SU-DHL-6 (cell line): ENCODE results near the gene HSD11B2.

ENCODE experiments used
- EZH2phosphoT487 ChIP-seq: fragments of 200-600 bp; sonication (generic), shearing (Covaris generic); conservative IDR thresholded peaks from 2 replicates; pipeline ENCODE4 v1.6.1; 2018; ENCODE audit warnings: mild to moderate bottlenecking, antibody characterized with exemption, low read length, moderate library complexity, mixed read lengths
- TF ChIP-seq, protein P1 (sequence below): fragments of 200-600 bp; sonication (generic); IDR thresholded peaks from one replicate; pipeline ENCODE4 v1.5.1; 2017; ENCODE audit warnings: antibody characterized with exemption, mild to moderate bottlenecking, low read length, moderate library complexity; ENCODE audit not compliant: insufficient read depth, poor library complexity, severe bottlenecking

DNA sequence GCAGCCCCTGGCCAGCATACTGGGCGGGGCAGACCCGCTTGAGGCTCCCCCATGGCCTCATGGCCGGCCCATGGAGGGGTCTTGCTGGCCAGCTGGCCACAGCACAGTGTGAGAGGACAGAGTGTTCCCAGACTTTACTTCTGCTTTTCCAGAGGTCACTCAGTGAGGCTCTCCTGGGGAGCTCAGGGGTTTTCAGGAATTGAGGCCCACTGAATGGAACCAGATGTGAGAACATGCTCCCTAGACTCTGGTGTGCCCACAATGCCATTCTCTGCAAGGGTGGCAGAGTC lies 28.9 kb downstream of the HSD11B2 start:
- TF ChIP-seq, protein P1, sequence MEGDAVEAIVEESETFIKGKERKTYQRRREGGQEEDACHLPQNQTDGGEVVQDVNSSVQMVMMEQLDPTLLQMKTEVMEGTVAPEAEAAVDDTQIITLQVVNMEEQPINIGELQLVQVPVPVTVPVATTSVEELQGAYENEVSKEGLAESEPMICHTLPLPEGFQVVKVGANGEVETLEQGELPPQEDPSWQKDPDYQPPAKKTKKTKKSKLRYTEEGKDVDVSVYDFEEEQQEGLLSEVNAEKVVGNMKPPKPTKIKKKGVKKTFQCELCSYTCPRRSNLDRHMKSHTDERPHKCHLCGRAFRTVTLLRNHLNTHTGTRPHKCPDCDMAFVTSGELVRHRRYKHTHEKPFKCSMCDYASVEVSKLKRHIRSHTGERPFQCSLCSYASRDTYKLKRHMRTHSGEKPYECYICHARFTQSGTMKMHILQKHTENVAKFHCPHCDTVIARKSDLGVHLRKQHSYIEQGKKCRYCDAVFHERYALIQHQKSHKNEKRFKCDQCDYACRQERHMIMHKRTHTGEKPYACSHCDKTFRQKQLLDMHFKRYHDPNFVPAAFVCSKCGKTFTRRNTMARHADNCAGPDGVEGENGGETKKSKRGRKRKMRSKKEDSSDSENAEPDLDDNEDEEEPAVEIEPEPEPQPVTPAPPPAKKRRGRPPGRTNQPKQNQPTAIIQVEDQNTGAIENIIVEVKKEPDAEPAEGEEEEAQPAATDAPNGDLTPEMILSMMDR: no peak
- TF ChIP-seq EZH2phosphoT487: no peak
